PC-3 (cell line): ENCODE results near the gene MKRN3.

ENCODE experiments used
- CTCF ChIP-seq: fragments of 300-600 bp; sonication (generic); conservative IDR thresholded peaks from 2 replicates; pipeline ENCODE4 v1.5.1; 2017; ENCODE audit warnings: antibody characterized with exemption, low read depth, mild to moderate bottlenecking, low read length
- EZH2 ChIP-seq: fragments of 300-600 bp; sonication (generic); IDR thresholded peaks from one replicate; pipeline ENCODE4 v1.6.1; 2017; ENCODE audit warnings: antibody characterized with exemption, mild to moderate bottlenecking, low read length; ENCODE audit not compliant: unreplicated experiment

DNA sequence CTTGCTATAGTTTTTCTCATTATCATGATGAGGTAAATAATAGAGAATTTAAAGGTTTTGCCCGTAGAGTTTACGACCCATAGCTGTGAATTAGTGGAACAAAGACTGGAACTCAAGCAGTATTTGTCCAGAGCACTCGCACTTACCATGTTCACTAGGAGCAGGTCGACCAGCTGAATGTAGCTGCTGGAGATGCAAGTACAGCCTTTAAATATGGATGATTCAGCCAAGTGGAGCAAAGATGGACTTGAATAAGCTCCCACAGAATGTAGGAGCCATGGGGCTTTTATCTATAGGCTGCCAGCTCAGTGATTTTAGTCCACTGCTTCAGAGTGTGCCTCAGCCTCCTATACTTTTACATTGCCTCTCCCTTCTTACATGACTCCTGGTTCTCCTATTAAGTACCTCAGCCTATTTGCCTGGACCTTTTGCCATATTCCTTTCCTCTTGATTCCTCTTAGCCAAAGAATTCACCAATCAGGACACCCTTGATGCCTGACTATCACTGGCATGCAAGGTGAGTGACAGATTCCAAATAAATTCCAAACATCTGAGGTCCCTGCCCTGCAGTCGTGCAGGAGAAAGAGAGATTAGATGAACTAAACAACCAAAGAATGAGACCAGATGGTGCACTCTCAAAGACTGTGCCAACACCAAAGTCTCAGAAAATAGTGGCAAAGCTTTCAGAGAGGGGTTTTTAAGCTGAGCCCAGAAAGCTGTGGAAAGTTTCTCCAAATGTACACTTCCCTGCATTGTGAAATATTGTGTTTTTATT is 3.9 kb downstream of the MKRN3 start:
- TF ChIP-seq CTCF: no peak
- no peak for TF ChIP-seq EZH2
